Small intestine (tissue), 7 donors: ENCODE data around the gene ENTREP3. TPM values are rescaled to one million over a fixed set of nuclear protein-coding genes. Genes with fewer than 3 reads are reported as not detected.

Source experiments
- DNase-seq, 2 donors: peaks; one replicate each; pipeline versions ENCODE4 v3.0.0 to v3.0.0-alpha.2; 2013
- FAIRE-seq: peaks from 2 replicates; lab custom pipeline; 2012; peaks lifted over from hg19 to GRCh38; lab: Jason Lieb, UNC
- H3K27ac ChIP-seq, 3 donors: one replicate each; pipeline ENCODE4 v1.5.1; 2013; ENCODE audit warnings: low read length in 2 of 3, mild to moderate bottlenecking in 2 of 3, control low read depth in 1 of 3, inconsistent platforms in 1 of 3, low read depth in 1 of 3, moderate library complexity in 1 of 3
- H3K27me3 ChIP-seq, 3 donors: one replicate each; pipeline ENCODE4 v1.6.1; 2013; ENCODE audit warnings: low read length in 3 of 3, inconsistent platforms in 1 of 3; ENCODE audit not compliant: control insufficient read depth in 3 of 3, insufficient read depth in 3 of 3
- H3K36me3 ChIP-seq, 3 donors: one replicate each; pipeline ENCODE4 v1.6.1; 2013; ENCODE audit warnings: low read length in 3 of 3, inconsistent platforms in 1 of 3, low read depth in 1 of 3, mild to moderate bottlenecking in 1 of 3, moderate library complexity in 1 of 3; ENCODE audit not compliant: control insufficient read depth in 3 of 3, insufficient read depth in 2 of 3
- H3K4me1 ChIP-seq, 3 donors: one replicate each; pipeline ENCODE4 v1.6.1; 2013; ENCODE audit warnings: low read length in 2 of 3, inconsistent platforms in 1 of 3, low read depth in 1 of 3, mild to moderate bottlenecking in 1 of 3, moderate library complexity in 1 of 3; ENCODE audit not compliant: control insufficient read depth in 3 of 3, insufficient read depth in 2 of 3
- H3K4me3 ChIP-seq, 3 donors: one replicate each; pipeline ENCODE4 v1.5.1; 2013; ENCODE audit warnings: low read length in 3 of 3, control low read depth in 1 of 3, inconsistent platforms in 1 of 3, low read depth in 1 of 3, mild to moderate bottlenecking in 1 of 3, moderate library complexity in 1 of 3
- H3K9me3 ChIP-seq, 2 donors: one replicate each; pipeline ENCODE4 v1.6.1; 2013; ENCODE audit warnings: low read depth in 1 of 2, low read length in 1 of 2; ENCODE audit not compliant: control insufficient read depth in 2 of 2, insufficient read depth in 1 of 2
- WGBS, 3 donors: extraction: QIAGEN DNeasy Blood & Tissue Kit; methylation state at CpG; one replicate each; pipeline ENCODE4 v1.1.7; 2013; 5-methylcytosine and 5-hydroxymethylcytosine counted together
- polyA plus RNA-seq, 4 donors: library from polyadenylated mRNA; stranded (reverse) in 3 of 4; unstranded in 1 of 4; fragments of 200-250 nt in 3 of 4; fragments of 120-200 nt in 1 of 4; gene quantifications; one replicate each; pipeline versions ENCODE4 v1.2.1 to v1.2.3, GENCODE V29; 2013
- donor health status: healthy with polysubstance abuse.
- donor health status: control.
- donor health status: control.
- donor health status: Bipolar disorder and iron deficiency.
- donor health status: healthy.

The ENTREP3 gene
- polyA plus RNA-seq, 4 donors: 14.3 to 21.3 (median 16.8) TPM

DNA sequence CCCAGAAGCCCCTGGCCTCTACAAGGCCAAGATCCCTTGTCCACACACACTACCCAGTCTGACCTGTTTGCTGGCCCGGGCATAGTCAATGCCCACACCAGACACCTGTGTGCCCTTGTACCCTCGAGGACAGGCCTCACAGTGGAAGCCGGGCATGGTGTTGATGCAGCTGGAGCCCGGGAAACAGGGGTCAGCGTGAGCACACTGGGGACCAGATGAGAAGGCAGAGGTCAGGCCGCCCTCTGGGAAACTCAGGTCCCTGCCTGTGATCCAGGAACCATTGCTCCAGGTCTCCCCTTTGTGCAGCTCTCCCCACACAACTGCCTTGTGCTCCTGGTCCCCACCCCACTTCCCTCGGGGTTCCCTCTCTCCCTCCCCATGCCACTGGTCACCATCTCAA is 53.1 kb downstream of the ENTREP3 start:
- 72 to 91% (median 79%) methylated on average over 7 of the region's 7 CpGs for WGBS, 3 donors
- FAIRE-seq: no peak
- Histone ChIP-seq H3K27ac (no peak overlapping the region), H3K27me3 (no peaks in the 10 kb centered on the region), H3K4me1 (peaks cover 0 to 3% (median under 1%) of the 10 kb centered on the region in 3 donors), H3K9me3 (no peaks in the 10 kb centered on the region), H3K4me3 (no peak overlapping the region), H3K36me3 (peaks cover 0 to 48% (median 0%) of the 10 kb centered on the region in 3 donors)
- DNase-seq: no peak

DNA sequence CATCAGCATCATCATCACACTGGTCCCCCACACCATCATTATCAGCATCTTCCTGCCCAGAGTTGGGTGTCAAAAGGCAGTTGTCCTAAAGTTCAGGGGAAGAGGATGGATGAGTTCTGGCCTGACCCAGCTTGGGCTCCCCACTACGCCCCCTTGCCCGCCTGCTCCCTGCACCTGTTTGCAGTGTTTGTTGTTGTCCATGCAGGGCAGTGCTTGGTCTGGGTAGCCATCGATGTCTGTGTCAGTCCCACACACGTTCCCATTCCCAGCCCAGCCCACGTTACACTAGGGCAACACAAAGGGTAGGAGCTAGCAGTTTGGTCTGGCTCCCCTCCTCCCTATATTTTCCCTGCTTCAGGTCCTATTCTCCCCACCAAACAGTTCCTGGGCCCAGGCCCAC is 54.4 kb downstream of the ENTREP3 start:
- Histone ChIP-seq H3K27ac (no peak overlapping the region), H3K27me3 (no peaks in the 10 kb centered on the region), H3K4me3 (no peak overlapping the region), H3K36me3 (peaks cover 0 to 56% (median 0%) of the 10 kb centered on the region in 3 donors), H3K4me1 (no peaks in the 10 kb centered on the region), H3K9me3 (no peaks in the 10 kb centered on the region)
- WGBS, 3 donors: 86 to 87% (median 87%) methylated on average over 5 of the region's 5 CpGs
- DNase-seq (no peak), FAIRE-seq (no peak)

DNA sequence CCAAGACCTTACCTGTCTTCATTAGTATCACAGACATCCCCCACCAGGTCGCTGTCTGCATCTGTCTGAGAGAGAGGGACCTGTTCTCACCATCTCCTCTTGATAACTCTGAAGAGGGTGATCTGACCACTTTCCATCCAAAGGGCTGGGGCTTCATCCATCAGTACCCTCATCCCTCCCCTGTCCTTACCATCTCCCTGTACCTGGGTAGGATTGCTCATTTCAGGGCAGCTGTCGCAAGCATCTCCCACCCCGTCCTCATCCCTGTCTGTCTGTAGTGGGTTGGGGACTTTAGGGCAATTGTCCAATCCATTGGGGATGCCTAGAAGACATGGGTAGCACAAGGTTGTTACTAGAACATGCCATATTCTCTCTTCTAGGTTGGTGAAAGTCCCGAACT is 55.5 kb downstream of the ENTREP3 start:
- no peak for FAIRE-seq

DNA sequence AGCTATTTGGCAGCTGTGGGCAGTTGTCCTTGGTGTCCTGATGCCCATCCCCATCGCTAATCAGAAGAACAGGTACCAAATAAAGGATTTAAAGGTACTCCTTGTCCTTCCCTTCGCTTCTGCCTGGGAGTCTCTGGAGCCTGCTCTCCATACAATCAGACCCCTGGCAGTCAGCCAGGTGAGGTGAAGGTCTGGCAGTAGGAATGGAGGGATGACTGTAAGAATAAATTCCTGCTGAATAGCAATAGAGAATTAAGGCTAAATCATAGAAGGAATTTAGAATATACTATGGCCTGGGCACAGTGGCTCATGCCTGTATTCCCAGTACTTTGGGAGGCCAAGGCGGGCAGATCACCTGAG is 56.8 kb downstream of the ENTREP3 start:
- Histone ChIP-seq H3K4me1 (peaks cover 0 to 15% (median 0%) of the 10 kb centered on the region in 3 donors), H3K27me3 (peaks cover 0 to 20% (median 0%) of the 10 kb centered on the region in 3 donors), H3K9me3 (no peaks in the 10 kb centered on the region), H3K4me3 (no peak overlapping the region), H3K36me3 (peaks cover 0 to 47% (median 0%) of the 10 kb centered on the region in 3 donors), H3K27ac (no peak overlapping the region)
- WGBS, 3 donors: 90 to 98% (median 97%) methylated on average over 3 of the region's 3 CpGs
- FAIRE-seq: no peak
- DNase-seq: no peak

More for the DNA sequence above, 55.5 kb downstream of the ENTREP3 start:
- Histone ChIP-seq H3K4me3 (no peak overlapping the region), H3K27ac (no peak overlapping the region), H3K9me3 (no peaks in the 10 kb centered on the region), H3K36me3 (peaks cover 0 to 49% (median 0%) of the 10 kb centered on the region in 3 donors), H3K27me3 (peaks cover 0 to 7% (median 0%) of the 10 kb centered on the region in 3 donors), H3K4me1 (peaks cover 0 to 6% (median 0%) of the 10 kb centered on the region in 3 donors)
- 80 to 88% (median 83%) methylated on average over 4 of the region's 4 CpGs for WGBS, 3 donors
- no peak for DNase-seq

DNA sequence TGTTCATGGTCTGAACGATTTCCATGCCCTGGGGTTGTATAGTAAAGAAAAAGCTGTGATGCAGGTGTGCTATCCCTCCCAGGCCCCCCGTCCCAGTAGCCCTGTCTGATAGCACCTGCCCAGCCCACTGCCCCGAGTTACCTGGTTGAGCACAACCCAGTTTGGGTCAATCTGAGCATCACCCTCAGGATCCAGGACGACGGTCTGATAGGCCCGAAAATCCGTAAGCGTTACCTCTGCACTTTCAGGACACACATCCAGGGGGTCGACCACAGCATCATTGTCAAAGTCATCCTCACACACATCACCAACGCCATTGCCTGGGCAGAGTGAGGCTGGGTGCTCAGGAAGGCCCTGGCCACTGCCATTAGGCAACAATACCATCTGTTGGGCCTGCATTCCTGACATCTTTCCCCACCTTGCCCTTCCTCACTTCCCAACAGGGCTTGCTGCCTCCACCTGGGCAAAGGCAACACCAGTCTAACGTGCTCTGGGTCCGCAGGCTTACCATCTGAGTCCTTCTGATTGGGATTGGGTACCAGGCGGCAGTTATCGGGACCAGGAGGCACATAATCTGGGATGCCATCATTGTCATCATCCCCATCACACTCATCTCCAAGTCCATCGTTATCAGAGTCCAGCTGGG is 57.3 kb downstream of the ENTREP3 start:
- FAIRE-seq: no peak
- H3K27ac ChIP-seq: no peak overlapping the region
- peaks cover 0 to 20% (median 0%) of the 10 kb centered on the region in 3 donors for H3K4me1 ChIP-seq
- peaks cover 0 to 21% (median 0%) of the 10 kb centered on the region in 3 donors for H3K27me3 ChIP-seq
- H3K36me3 ChIP-seq: peaks cover 0 to 47% (median 0%) of the 10 kb centered on the region in 3 donors
- 91 to 92% (median 92%) methylated on average over 15 of the region's 15 CpGs for WGBS, 3 donors
- no peaks in the 10 kb centered on the region for H3K9me3 ChIP-seq
- DNase-seq: no peak
- no peak overlapping the region for H3K4me3 ChIP-seq

Other genes starting within 250 kb of the ENTREP3 start
- gene DCST2, start 221.7 kb downstream of the ENTREP3 start, polyA plus RNA-seq: 10 to 100 TPM in 2 of 4 donors, 1 to 10 TPM in 2; 1.9 to 27.1 (median 10.6) TPM
- gene DCST1, start 221.7 kb downstream of the ENTREP3 start, polyA plus RNA-seq: under 1 TPM in 2 of 4 donors, not detected in 2; 0.10 to 0.56 TPM
- 100 to 1,000 TPM in 3 of 4 donors, 10 to 100 TPM in 1; 24.9 to 206 (median 147) TPM for gene ADAM15, start 204.2 kb downstream of the ENTREP3 start, polyA plus RNA-seq
- gene EFNA4, start 191.7 kb downstream of the ENTREP3 start, polyA plus RNA-seq: 10 to 100 TPM; 16.8 to 41.3 (median 17.4) TPM
- gene EFNA3, start 176.6 kb downstream of the ENTREP3 start, polyA plus RNA-seq: 1 to 10 TPM; 2.0 to 7.0 (median 5.4) TPM
- gene EFNA1, start 127.6 kb downstream of the ENTREP3 start, polyA plus RNA-seq: 100 to 1,000 TPM in 3 of 4 donors, 10 to 100 TPM in 1; 50.6 to 166 (median 145) TPM
- 10 to 100 TPM; 44.6 to 99.5 (median 61.9) TPM for gene SLC50A1, start 119.6 kb downstream of the ENTREP3 start, polyA plus RNA-seq
- gene DPM3, start 115.0 kb downstream of the ENTREP3 start, polyA plus RNA-seq: 100 to 1,000 TPM in 3 of 4 donors, 10 to 100 TPM in 1; 68.5 to 306 (median 238) TPM
- gene KRTCAP2, start 82.2 kb downstream of the ENTREP3 start, polyA plus RNA-seq: 100 to 1,000 TPM; 144 to 286 (median 201) TPM
- gene TRIM46, start 81.6 kb downstream of the ENTREP3 start, polyA plus RNA-seq: under 1 TPM in 3 of 4 donors, not detected in 1; 0.27 to 0.64 (median 0.57) TPM
- 10 to 100 TPM; 11.3 to 24.9 (median 14.8) TPM for gene THBS3, start 47.6 kb downstream of the ENTREP3 start, polyA plus RNA-seq
- gene MTX1, start 46.8 kb downstream of the ENTREP3 start, polyA plus RNA-seq: 10 to 100 TPM; 40.0 to 72.2 (median 49.4) TPM
- gene SCAMP3, start 6.9 kb upstream of the ENTREP3 start, polyA plus RNA-seq: 10 to 100 TPM; 32.7 to 61.8 (median 53.8) TPM
- 10 to 100 TPM; 27.0 to 66.9 (median 37.7) TPM for gene CLK2, start 18.0 kb upstream of the ENTREP3 start, polyA plus RNA-seq
- 10 to 100 TPM in 2 of 4 donors, 1 to 10 TPM in 2; 4.0 to 15.0 (median 8.1) TPM for gene HCN3, start 22.0 kb upstream of the ENTREP3 start, polyA plus RNA-seq
- gene PKLR, start 46.0 kb upstream of the ENTREP3 start, polyA plus RNA-seq: 10 to 100 TPM in 1 of 4 donors, 1 to 10 TPM in 3; 3.8 to 69.0 (median 7.4) TPM
- gene FDPS, start 53.4 kb upstream of the ENTREP3 start, polyA plus RNA-seq: 100 to 1,000 TPM; 172 to 343 (median 195) TPM
- gene RUSC1, start 65.4 kb upstream of the ENTREP3 start, polyA plus RNA-seq: 10 to 100 TPM; 32.7 to 60.8 (median 44.6) TPM